ENCODE results near the gene NPLOC4. TPM values are rescaled to one million over a fixed set of nuclear protein-coding genes. Genes with fewer than 3 reads are reported as not detected.

The NPLOC4 gene
- total RNA-seq, 1 donor from 2014 or later = 93.3 TPM

- Mint-ChIP-seq H3K9me3 (no peaks in the 10 kb centered on the region), H3K27me3 (ENCODE audit: low read depth) (no peaks in the 10 kb centered on the region), H3K36me3 (peaks cover 4% of the 10 kb centered on the region), H3K4me1 (peaks cover 23% of the 10 kb centered on the region), H3K27ac (peak overlapping the region; percentile 93), H3K4me3 (peak overlapping the region; percentile 95)
- no peak for TF ChIP-seq CTCF (IDR thresholded peaks at IDR 0.05; ENCODE audit: unreplicated experiment)
- no peak for DNase-seq (ENCODE audit: low spot score in 2 of 2, unreplicated experiment in 2 of 2)
Observed at GRCh38 chr17:81683208-81683583, 46.3 kb upstream of the NPLOC4 start.

GRCh38 chr17:81682565-81683207, 45.8 kb upstream of the NPLOC4 start:
- DNase-seq (ENCODE audit: low spot score in 2 of 2, unreplicated experiment in 2 of 2) = no peak
- Mint-ChIP-seq H3K9me3 (no peaks in the 10 kb centered on the region), H3K4me3 (peak overlapping the region; percentile 95), H3K27me3 (ENCODE audit: low read depth) (no peaks in the 10 kb centered on the region), H3K4me1 (peaks cover 23% of the 10 kb centered on the region), H3K36me3 (peaks cover 4% of the 10 kb centered on the region), H3K27ac (peak overlapping the region; percentile 93)
- no peak for TF ChIP-seq CTCF (IDR thresholded peaks at IDR 0.05; ENCODE audit: unreplicated experiment)

- H3K9me3 Mint-ChIP-seq = no peaks in the 10 kb centered on the region
- DNase-seq (ENCODE audit: low spot score in 2 of 2, unreplicated experiment in 2 of 2) = no peak
- H3K4me3 Mint-ChIP-seq = peak overlapping the region; percentile 95
- H3K4me1 Mint-ChIP-seq = peaks cover 23% of the 10 kb centered on the region
- H3K27me3 Mint-ChIP-seq (ENCODE audit: low read depth) = no peaks in the 10 kb centered on the region
- TF ChIP-seq CTCF (IDR thresholded peaks at IDR 0.05; ENCODE audit: unreplicated experiment) = no peak
- H3K27ac Mint-ChIP-seq = no peak overlapping the region
- peaks cover 4% of the 10 kb centered on the region for H3K36me3 Mint-ChIP-seq
Observed at GRCh38 chr17:81681672-81682071, 44.8 kb upstream of the NPLOC4 start.

DNA sequence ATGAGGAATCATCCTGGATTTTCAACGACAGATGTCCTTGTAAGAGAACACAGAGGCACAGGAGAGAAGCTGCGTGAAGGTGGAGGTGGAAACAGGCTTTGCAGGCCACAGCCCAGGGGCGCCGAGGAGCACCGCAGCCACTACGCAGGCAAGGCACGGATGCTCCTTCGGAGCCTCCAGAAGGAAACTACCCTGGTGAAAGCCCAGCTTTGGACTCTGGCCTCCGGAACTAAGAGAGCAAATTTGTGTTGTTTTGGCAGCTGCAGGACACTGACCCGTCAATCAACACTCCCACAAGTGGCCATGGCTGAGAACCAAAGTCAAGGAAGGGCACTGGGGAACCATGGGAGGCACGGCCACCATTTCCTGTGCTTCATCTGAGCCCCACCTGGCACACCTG, 43.2 kb upstream of the NPLOC4 start:
- TF ChIP-seq CTCF (IDR thresholded peaks at IDR 0.05; ENCODE audit: unreplicated experiment) = no peak
- peaks cover 19% of the 10 kb centered on the region for H3K4me1 Mint-ChIP-seq
- DNase-seq (ENCODE audit: low spot score in 2 of 2, unreplicated experiment in 2 of 2) = no peak
- H3K27ac Mint-ChIP-seq = no peak overlapping the region
- no peaks in the 10 kb centered on the region for H3K9me3 Mint-ChIP-seq
- H3K36me3 Mint-ChIP-seq = no peaks in the 10 kb centered on the region
- no peaks in the 10 kb centered on the region for H3K27me3 Mint-ChIP-seq (ENCODE audit: low read depth)
- no peak overlapping the region for H3K4me3 Mint-ChIP-seq

DNA sequence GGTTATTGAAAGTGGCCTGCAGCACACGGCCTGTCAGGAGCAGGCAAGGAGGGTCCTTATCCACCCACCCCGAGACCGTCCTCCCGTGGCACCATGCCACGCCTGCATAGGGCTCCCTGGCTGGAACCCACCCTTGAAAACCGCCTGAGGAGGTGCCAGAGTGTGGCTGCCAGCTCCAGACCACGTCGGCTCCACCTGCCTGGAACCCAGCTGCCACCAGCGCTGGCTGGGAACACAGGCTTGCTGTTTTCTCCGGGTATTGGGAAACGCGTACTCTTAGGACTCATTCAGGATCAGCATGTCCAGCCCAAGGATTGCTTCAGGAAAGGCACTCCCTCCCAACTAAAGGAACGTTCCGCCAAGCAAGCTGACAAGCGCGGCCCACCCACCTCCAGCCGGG, 40.0 kb upstream of the NPLOC4 start:
- no peak for TF ChIP-seq CTCF (IDR thresholded peaks at IDR 0.05; ENCODE audit: unreplicated experiment)
- H3K4me3 Mint-ChIP-seq = no peak overlapping the region
- H3K27ac Mint-ChIP-seq = no peak overlapping the region
- DNase-seq (ENCODE audit: low spot score in 2 of 2, unreplicated experiment in 2 of 2) = no peak
- no peaks in the 10 kb centered on the region for H3K9me3 Mint-ChIP-seq
- no peaks in the 10 kb centered on the region for H3K4me1 Mint-ChIP-seq
- H3K27me3 Mint-ChIP-seq (ENCODE audit: low read depth) = no peaks in the 10 kb centered on the region
- H3K36me3 Mint-ChIP-seq = peaks cover 3% of the 10 kb centered on the region

Measured in mesothelial cell of epicardium (in vitro differentiated cells).